HUES64 (cell line): ENCODE measurements around the gene MYB.
A peak's percentile ranks its signal among the peaks of the same experiment; 100 is the strongest.
"Not testable (repeated sequence)": the region's sequence is repeated elsewhere in the genome, so short reads cannot be mapped to it uniquely, and the experiment has no call there.

Source experiments
- H3K27ac ChIP-seq: 2 replicates; pipeline ENCODE4 v1.7.0; 2013; ENCODE audit warnings: low read depth, low read length, inconsistent platforms
- H3K27me3 ChIP-seq: 2 replicates; pipeline ENCODE4 v1.6.1; 2013; ENCODE audit warnings: mild to moderate bottlenecking, low read length; ENCODE audit not compliant: insufficient read depth
- H3K36me3 ChIP-seq: 2 replicates; pipeline ENCODE4 v1.6.1; 2013; ENCODE audit warnings: mild to moderate bottlenecking, low read length; ENCODE audit not compliant: insufficient read depth
- H3K4me1 ChIP-seq: 2 replicates; pipeline ENCODE4 v1.6.1; 2013; ENCODE audit warnings: mild to moderate bottlenecking, low read length, moderate library complexity; ENCODE audit not compliant: insufficient read depth
- H3K4me3 ChIP-seq: 2 replicates; pipeline ENCODE4 v1.5.1; 2013; ENCODE audit warnings: mild to moderate bottlenecking, low read length, moderate library complexity
- H3K9ac ChIP-seq: 2 replicates; pipeline ENCODE4 v1.6.1; 2013; ENCODE audit warnings: mild to moderate bottlenecking, low read depth, low read length
- H3K9me3 ChIP-seq: 2 replicates; pipeline ENCODE4 v1.6.1; 2013; ENCODE audit warnings: low read depth, low read length; ENCODE audit not compliant: insufficient read depth
- WGBS: fragments of 150-250, 120-280 bp; methylation state at CpG from one replicate; pipeline ENCODE4 v1.1.7; 2013; ENCODE audit warnings: missing lambda C conversion rate; 5-methylcytosine and 5-hydroxymethylcytosine counted together

Gene MYB

DNA sequence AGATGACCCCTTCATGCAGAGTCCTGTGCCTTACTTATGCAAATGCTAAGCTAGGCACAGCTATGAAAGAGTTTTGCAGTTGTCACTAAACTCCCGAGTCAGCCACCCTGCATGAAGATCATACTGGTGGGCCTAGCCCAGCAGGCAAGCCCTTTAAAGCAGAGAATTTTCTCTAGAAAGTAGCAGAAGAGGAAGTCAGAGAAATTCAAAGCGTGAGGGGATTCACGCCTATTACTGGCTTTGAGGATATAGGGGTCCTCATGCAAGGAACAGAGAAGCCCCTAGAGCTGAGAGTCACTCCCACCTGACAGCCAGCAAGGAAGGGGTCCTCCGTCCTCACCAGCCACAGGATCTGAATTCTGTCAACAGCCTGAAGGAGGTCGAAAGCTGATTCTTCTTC lies 54.6 kb downstream of the MYB start:
- H3K36me3 ChIP-seq: no peaks in the 10 kb centered on the region
- H3K27me3 ChIP-seq: no peaks in the 10 kb centered on the region
- no peaks in the 10 kb centered on the region for H3K4me1 ChIP-seq
- no peak overlapping the region for H3K9ac ChIP-seq
- H3K4me3 ChIP-seq: no peak overlapping the region
- H3K9me3 ChIP-seq: no peaks in the 10 kb centered on the region
- whole genome bisulfite sequencing: 87% methylated on average over 5 of the region's 5 CpGs
- H3K27ac ChIP-seq: no peak overlapping the region

DNA sequence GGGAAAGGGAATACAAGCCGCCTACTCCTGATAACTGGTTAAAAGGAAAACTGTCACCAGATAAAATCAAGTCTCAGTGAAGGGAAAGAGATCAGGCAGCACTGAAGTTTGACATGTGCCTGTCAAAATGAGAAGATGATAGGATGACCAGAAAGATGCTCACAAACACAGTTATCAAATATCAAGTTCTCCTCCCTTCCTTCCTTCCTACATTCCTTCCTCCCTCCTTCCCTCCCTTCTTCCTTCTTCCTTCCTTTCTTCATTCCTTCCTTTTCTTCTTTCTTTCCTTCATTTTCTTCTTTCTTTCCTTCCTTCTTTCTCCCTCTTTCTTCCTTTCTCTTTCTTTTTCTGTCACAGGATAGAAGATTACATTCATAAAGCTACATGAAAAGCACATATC lies 55.2 kb downstream of the MYB start:
- WGBS: 85% methylated on average over 1 of the region's 1 CpG
- Histone ChIP-seq H3K27ac (no peak overlapping the region), H3K4me3 (no peak overlapping the region), H3K36me3 (no peaks in the 10 kb centered on the region), H3K27me3 (no peaks in the 10 kb centered on the region), H3K4me1 (no peaks in the 10 kb centered on the region), H3K9ac (no peak overlapping the region), H3K9me3 (no peaks in the 10 kb centered on the region)

DNA sequence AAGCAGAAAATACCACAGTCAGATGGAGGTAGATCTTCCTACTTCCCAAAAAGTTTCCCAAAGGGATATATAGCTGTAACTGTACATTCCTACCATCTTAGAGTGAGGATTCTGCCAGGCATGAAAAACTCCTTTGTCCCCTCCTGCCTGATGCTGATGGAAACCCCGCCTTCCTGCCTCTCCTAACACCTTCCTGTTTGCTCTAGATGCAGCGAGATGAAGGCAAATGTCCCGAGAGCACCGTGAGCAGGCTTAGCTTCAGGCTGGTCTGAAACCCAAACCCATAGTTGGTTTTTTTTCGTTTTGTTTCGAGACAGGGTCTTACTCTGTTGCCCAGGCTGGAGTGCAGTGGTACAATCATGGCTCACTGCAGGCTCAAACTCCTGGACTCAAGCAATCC lies 55.6 kb downstream of the MYB start:
- H3K27ac ChIP-seq: no peak overlapping the region
- no peaks in the 10 kb centered on the region for H3K9me3 ChIP-seq
- H3K4me3 ChIP-seq: no peak overlapping the region
- H3K9ac ChIP-seq: no peak overlapping the region
- no peaks in the 10 kb centered on the region for H3K4me1 ChIP-seq
- H3K27me3 ChIP-seq: no peaks in the 10 kb centered on the region
- no peaks in the 10 kb centered on the region for H3K36me3 ChIP-seq
- 82% methylated on average over 6 of the region's 6 CpGs for WGBS

DNA sequence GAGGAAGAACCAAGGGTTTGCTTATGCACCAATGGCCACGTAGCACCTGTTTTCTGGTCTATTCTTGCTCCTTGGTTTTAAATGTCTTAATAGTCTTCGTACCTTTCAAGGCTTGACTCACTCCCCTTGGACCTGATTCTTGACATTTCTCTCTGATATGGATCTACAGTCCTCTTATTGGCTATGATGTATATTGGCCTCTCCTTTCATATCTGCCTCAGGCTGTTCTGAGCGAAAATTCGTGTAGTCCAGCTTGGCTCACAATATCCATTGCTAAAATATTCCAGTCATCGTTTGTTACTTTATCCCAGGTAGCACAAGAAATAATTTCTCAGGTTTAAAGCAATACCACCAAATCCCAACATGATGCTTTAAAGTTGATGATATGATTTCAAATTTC lies 59.6 kb downstream of the MYB start:
- H3K9ac ChIP-seq: no peak overlapping the region
- H3K36me3 ChIP-seq: no peaks in the 10 kb centered on the region
- H3K27me3 ChIP-seq: no peaks in the 10 kb centered on the region
- H3K4me1 ChIP-seq: no peaks in the 10 kb centered on the region
- WGBS: 90% methylated on average over 5 of the region's 5 CpGs
- no peak overlapping the region for H3K4me3 ChIP-seq
- H3K9me3 ChIP-seq: no peaks in the 10 kb centered on the region
- no peak overlapping the region for H3K27ac ChIP-seq

DNA sequence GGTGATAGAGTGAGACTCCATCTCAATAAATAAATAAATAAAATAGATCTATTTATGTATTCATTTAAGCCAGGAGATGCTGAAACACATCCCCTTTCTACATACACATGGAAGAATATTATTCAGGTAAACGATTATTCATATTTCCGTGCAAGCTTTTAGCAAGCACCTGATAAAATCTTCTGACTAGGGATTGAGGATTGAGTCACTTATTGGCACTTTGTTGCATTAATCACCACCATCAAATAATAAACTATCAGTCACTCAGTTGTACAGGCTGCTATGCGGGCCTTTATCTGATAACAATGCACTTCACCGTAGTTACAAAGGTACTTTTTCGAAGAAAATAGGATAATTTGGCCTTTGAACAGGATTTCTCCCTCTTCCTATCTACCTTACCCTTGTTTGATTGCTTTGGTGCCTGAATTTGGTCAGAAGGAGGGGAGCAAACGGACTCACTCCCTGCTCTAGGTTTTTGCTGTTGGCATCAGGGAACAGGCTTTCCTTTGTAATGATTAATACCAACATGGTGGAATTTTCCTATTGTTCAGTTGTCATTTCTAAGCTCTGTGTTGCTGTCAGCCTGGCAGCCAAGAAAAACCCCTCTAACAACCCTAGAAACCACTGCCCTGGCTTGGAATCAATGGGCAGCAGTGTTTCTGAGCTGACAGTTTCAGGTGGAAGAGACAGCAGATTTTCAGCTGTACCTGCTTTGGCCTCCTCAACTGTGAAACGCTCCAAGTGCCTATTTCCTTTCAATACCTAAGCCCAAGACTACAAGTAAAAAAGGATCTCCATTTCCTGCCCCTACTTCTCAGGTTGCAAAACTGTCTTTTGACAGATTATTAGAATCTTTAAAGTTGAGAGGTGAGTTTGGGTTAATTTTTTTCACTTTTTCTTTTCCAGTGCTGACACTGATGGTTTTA lies 63.0 kb downstream of the MYB start:
- H3K4me3 ChIP-seq: no peak overlapping the region
- H3K4me1 ChIP-seq: peaks cover 2% of the 10 kb centered on the region
- no peak overlapping the region for H3K9ac ChIP-seq
- no peaks in the 10 kb centered on the region for H3K36me3 ChIP-seq
- WGBS: 97% methylated on average over 6 of the region's 7 CpGs
- no peaks in the 10 kb centered on the region for H3K9me3 ChIP-seq
- H3K27me3 ChIP-seq: no peaks in the 10 kb centered on the region
- no peak overlapping the region for H3K27ac ChIP-seq

DNA sequence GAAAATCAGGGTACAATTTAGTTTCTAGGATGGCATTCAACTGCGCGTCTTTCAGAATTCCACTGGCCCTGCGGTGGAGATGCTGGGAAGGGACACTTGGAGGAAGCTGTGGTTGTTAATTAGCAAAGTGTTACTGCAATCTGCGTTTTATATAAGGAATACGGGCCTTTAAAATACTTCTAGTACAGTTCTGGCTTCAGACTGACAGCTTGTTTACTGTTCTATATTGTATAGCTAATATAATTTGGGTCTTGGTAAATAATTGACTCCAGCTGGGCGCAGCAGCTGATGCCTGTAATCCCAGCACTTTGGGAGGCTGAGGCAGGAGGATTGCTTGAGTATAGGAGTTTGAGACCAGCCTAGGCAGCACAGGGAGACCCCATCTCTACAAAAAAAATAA lies 63.7 kb downstream of the MYB start:
- Histone ChIP-seq H3K36me3 (no peaks in the 10 kb centered on the region), H3K27ac (no peak overlapping the region), H3K4me3 (no peak overlapping the region), H3K9me3 (no peaks in the 10 kb centered on the region), H3K27me3 (no peaks in the 10 kb centered on the region), H3K9ac (no peak overlapping the region), H3K4me1 (peaks cover 8% of the 10 kb centered on the region)
- WGBS: 98% methylated on average over 6 of the region's 6 CpGs

DNA sequence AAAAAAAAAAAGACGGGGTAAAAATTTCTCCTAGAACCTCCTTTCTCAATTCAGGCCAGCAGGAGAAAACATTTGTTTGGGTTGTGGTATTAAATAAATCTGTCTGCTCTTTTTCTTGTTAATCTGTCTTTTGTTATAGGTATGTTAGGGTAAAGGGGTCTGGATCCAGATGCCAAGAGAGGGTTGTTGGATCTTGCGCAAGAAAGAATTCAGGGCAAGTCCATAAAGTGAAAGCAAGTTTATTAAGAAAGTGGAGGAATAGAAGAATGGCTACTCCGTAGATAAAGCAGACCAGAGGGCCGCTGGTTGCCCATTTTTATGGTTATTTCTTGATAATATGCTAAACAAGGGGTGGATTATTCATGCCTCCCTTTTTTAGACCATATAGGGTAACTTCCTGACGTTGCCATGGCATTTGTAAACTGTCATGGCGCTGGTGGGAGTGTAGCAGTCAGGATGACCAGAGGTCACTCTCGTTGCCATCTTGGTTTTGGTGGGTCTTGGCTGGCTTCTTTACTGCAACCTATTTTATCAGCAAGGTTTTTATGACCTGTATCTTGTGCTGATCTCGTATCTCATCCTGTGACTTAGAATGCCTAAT lies 65.4 kb downstream of the MYB start:
- WGBS: 94% methylated on average over 7 of the region's 8 CpGs
- not testable (repeated sequence) for H3K9ac ChIP-seq, H3K9me3 ChIP-seq, H3K27me3 ChIP-seq, H3K27ac ChIP-seq, H3K4me3 ChIP-seq, H3K36me3 ChIP-seq
- peaks cover 24% of the 10 kb centered on the region for H3K4me1 ChIP-seq

DNA sequence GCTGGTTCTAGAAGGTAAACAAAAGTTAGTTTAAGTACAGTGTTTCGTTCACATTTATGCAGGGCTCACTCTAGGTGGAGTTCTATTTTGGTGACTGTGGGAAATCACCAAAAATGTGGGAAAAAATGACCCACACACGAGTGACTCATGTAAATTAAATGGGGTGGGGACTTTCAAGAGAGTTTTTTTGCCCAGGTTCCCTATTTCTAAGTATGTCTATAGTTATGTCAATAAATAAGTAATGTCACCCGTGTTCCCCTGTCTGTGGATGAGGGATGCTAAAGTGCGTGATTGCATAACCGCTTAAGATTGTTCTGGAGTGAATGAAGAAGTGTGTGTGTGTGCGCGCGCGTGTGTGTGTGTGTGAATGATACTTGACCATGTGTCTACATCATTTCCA lies 69.1 kb downstream of the MYB start:
- Histone ChIP-seq H3K27me3 (no peaks in the 10 kb centered on the region), H3K36me3 (no peaks in the 10 kb centered on the region), H3K9ac (no peak overlapping the region), H3K4me3 (no peak overlapping the region), H3K9me3 (no peaks in the 10 kb centered on the region), H3K4me1 (peaks cover 37% of the 10 kb centered on the region), H3K27ac (peak overlapping the region; percentile 90)
- whole genome bisulfite sequencing: 88% methylated on average over 9 of the region's 9 CpGs

DNA sequence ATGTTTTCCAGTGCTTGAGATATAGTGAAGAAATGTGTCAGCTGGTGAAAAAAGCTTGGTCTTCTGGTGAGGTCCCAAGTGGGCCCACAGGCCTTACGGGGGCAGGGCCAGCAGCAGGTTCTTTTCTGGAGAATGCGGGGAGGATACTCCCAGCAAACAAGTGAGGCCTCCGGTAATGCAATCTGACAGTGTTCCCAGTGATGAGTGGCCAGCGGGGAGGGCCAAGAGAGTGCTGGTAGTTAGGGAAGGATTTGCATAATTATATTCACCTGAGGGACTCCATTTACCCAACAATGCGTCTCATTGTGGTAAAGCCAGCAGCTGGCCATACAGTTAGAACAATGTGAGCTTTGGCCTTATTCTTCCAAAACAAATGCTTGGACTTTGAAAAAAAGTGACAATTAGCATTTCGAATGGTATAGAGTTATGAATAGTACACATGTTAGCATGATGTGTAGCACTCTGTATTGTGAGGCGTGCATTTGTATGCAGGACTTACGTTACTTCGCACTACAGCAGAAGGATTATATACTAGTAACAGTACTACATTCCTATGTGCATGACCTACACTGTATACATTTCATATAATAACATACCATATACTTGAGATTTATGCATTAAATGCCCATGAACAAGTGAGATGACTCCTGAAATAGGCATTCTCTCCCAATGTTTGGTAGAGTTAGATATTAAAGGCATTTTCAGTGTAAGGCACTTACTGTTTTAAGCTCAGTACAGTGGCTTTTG lies 69.8 kb downstream of the MYB start:
- 0 out of 2 replicates have a peak overlapping the region, but pooled peaks have one; percentile 2 for H3K9ac ChIP-seq
- H3K27ac ChIP-seq: peak overlapping the region; percentile 92
- H3K9me3 ChIP-seq: no peaks in the 10 kb centered on the region
- 29% methylated on average over 8 of the region's 9 CpGs for WGBS
- peaks cover 37% of the 10 kb centered on the region for H3K4me1 ChIP-seq
- no peaks in the 10 kb centered on the region for H3K27me3 ChIP-seq
- peak overlapping the region; percentile 11 for H3K4me3 ChIP-seq
- H3K36me3 ChIP-seq: no peaks in the 10 kb centered on the region

DNA sequence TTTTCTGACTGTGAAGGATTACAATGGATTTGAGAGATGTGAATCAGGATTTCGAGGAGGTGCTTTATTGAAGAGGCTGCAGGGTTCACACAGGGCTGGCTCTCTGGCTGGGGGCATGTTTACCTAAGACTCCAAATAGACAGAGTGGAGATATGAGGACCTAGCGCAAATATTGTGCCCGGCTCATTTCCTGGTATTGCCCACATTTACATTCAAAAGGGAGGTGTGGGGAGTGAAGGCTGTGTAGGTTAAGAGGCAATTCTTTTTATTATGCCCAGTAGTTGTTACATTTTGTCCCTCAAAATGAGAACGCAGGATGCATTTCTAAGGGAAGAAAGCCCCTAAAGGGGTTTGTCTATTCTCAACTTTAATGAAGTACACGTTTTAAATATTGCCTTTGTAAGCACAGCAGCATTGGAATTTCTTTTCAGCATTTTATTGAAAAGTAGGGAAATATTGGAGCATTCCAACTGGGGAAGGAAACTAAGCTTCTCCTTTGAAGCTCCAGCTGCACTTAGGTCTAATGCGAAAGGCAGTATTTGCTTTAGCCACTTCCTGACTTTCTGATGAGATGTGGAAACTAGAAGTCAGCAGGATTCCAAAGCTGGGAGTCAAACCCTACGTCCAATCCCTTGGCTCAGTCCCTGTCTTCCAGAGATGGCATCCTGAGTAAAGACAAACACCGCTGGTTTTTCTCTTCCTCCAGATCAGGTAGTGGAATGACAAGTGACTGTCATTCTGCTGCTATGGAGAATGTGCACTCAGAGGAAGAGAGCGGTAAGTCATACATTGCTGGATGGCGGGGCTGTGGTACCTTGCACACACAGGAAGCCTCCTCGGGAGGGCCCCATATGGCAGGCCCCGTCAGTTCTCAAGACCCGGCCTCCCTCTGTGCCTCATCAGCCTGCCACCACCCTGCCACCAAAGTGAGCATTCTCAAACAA lies 70.7 kb downstream of the MYB start:
- peak overlapping the region; percentile 92 for H3K27ac ChIP-seq
- 69% methylated on average over 12 of the region's 13 CpGs for WGBS
- no peaks in the 10 kb centered on the region for H3K36me3 ChIP-seq
- no peak overlapping the region for H3K9ac ChIP-seq
- peaks cover 38% of the 10 kb centered on the region for H3K4me1 ChIP-seq
- H3K27me3 ChIP-seq: no peaks in the 10 kb centered on the region
- H3K9me3 ChIP-seq: no peaks in the 10 kb centered on the region
- no peak overlapping the region for H3K4me3 ChIP-seq
